ENCODE data around the gene FAM3B. TPM values are rescaled to one million over a fixed set of nuclear protein-coding genes. Genes with fewer than 3 reads are reported as not detected.
A peak's percentile ranks its signal among the peaks of the same experiment; 100 is the strongest.
"Not testable (repeated sequence)": the region's sequence is repeated elsewhere in the genome, so short reads cannot be mapped to it uniquely, and the experiment has no call there.

Gene FAM3B
- total RNA-seq, 1 experiment from 2014 or later: 0.71 TPM

DNA sequence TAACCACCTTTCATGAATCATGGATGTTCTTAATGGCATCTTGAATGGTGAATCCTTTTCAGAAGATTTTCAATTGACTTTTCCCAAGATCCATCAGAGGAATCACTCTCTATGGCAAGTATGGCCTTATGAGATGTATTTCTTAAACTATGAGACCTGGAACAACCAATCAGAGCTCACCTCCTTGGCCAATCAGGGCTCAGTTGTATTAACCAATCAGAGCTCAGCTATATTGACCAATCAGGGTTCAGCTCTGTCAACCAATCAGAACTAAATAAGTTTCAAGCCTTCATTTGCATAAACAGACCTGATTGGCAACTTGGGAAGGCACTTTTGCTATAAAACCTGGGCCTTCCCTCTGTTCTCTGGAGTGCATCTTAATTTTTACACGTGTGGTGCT, 13.6 kb upstream of the FAM3B start:
- CTCF ChIA-PET: no interaction called here
- TF ChIP-seq, protein P1, sequence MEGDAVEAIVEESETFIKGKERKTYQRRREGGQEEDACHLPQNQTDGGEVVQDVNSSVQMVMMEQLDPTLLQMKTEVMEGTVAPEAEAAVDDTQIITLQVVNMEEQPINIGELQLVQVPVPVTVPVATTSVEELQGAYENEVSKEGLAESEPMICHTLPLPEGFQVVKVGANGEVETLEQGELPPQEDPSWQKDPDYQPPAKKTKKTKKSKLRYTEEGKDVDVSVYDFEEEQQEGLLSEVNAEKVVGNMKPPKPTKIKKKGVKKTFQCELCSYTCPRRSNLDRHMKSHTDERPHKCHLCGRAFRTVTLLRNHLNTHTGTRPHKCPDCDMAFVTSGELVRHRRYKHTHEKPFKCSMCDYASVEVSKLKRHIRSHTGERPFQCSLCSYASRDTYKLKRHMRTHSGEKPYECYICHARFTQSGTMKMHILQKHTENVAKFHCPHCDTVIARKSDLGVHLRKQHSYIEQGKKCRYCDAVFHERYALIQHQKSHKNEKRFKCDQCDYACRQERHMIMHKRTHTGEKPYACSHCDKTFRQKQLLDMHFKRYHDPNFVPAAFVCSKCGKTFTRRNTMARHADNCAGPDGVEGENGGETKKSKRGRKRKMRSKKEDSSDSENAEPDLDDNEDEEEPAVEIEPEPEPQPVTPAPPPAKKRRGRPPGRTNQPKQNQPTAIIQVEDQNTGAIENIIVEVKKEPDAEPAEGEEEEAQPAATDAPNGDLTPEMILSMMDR (IDR thresholded peaks at IDR 0.05; ENCODE audit: unreplicated experiment): no peak
- Mint-ChIP-seq H3K4me3 (ENCODE audit: low read depth, unreplicated experiment) (no peak overlapping the region), H3K27me3 (ENCODE audit: unreplicated experiment) (peaks cover 36% of the 10 kb centered on the region), H3K9me3 (ENCODE audit: low read depth, unreplicated experiment) (no peaks in the 10 kb centered on the region), H3K27ac (ENCODE audit: unreplicated experiment) (no peak overlapping the region), H3K36me3 (ENCODE audit: insufficient read depth, unreplicated experiment) (no peaks in the 10 kb centered on the region), H3K4me1 (ENCODE audit: low read depth, unreplicated experiment) (no peaks in the 10 kb centered on the region)
- no peak for DNase-seq
- intact Hi-C loops (cut with micrococcal nuclease; ENCODE audit: unreplicated experiment): no loop called here
- BruUV-seq (replicated peaks): no TSS peak

DNA sequence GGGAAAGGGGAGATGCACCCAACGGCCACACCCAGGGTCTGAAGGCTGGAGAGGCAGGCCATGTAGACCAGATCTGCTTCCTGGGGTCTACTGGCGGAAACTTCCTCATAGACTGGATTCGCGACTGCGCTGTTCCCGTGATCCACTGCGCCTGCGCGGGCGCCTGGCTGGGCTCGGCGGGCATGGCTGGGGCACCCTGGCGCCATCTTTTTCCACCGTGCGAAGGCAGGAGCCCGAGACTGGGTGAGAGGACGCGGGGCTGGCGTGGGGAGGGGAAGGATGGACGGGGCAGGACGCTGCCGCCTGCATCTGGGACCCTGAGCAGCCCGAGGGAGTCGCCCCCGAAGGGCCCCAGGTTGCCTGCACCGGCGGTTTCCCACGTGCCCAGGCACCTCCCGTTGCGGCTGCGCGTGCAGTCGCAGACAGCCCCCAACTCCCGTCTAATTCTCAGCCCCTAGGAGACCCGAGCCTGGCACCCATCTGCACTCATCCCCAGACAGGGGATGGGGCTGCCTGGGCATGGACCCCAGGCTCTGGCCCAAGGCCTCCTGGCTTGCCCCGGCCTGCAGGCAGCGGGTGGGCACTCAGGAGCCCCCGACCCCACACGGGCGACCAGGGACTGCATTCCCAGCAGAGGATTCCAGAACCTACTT, 12.4 kb upstream of the FAM3B start:
- H3K4me3 Mint-ChIP-seq (ENCODE audit: low read depth, unreplicated experiment): no peak overlapping the region
- no peak for DNase-seq
- peaks cover 48% of the 10 kb centered on the region for H3K27me3 Mint-ChIP-seq (ENCODE audit: unreplicated experiment)
- intact Hi-C loops (cut with micrococcal nuclease; ENCODE audit: unreplicated experiment): no loop called here
- H3K27ac Mint-ChIP-seq (ENCODE audit: unreplicated experiment): no peak overlapping the region
- CTCF ChIA-PET: no interaction called here
- H3K4me1 Mint-ChIP-seq (ENCODE audit: low read depth, unreplicated experiment): no peaks in the 10 kb centered on the region
- BruUV-seq (replicated peaks): no TSS peak
- H3K36me3 Mint-ChIP-seq (ENCODE audit: insufficient read depth, unreplicated experiment): no peaks in the 10 kb centered on the region
- H3K9me3 Mint-ChIP-seq (ENCODE audit: low read depth, unreplicated experiment): no peaks in the 10 kb centered on the region
- TF ChIP-seq, protein P1 (IDR thresholded peaks at IDR 0.05; ENCODE audit: unreplicated experiment): no peak

DNA sequence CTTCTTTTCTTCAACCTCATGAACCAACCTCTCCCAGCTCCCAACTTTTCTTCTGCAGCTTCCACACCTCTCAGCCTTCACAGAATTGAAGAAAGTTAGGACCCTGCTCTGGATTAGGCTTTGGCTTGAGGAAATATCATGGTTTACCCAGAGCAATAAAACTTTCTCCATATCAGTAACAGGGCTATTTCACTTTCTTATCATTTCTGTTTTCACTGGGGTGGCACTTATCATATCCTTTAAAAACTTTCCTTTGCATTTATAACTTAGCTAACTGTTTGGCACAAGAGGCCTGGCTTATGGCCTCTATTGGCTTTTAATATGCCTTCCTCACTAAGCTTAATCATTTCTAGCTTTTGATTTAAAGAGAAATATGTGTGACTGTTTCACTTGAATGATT, 9.4 kb upstream of the FAM3B start:
- Mint-ChIP-seq H3K4me3 (ENCODE audit: low read depth, unreplicated experiment) (no peak overlapping the region), H3K9me3 (ENCODE audit: low read depth, unreplicated experiment) (no peaks in the 10 kb centered on the region), H3K4me1 (ENCODE audit: low read depth, unreplicated experiment) (no peaks in the 10 kb centered on the region), H3K27ac (ENCODE audit: unreplicated experiment) (no peak overlapping the region), H3K36me3 (ENCODE audit: insufficient read depth, unreplicated experiment) (no peaks in the 10 kb centered on the region), H3K27me3 (ENCODE audit: unreplicated experiment) (peaks cover 64% of the 10 kb centered on the region)
- no TSS peak for BruUV-seq (replicated peaks)
- no peak for DNase-seq
- CTCF ChIA-PET: no interaction called here
- intact Hi-C loops (cut with micrococcal nuclease; ENCODE audit: unreplicated experiment): no loop called here
- TF ChIP-seq, protein P1 (IDR thresholded peaks at IDR 0.05; ENCODE audit: unreplicated experiment): no peak

DNA sequence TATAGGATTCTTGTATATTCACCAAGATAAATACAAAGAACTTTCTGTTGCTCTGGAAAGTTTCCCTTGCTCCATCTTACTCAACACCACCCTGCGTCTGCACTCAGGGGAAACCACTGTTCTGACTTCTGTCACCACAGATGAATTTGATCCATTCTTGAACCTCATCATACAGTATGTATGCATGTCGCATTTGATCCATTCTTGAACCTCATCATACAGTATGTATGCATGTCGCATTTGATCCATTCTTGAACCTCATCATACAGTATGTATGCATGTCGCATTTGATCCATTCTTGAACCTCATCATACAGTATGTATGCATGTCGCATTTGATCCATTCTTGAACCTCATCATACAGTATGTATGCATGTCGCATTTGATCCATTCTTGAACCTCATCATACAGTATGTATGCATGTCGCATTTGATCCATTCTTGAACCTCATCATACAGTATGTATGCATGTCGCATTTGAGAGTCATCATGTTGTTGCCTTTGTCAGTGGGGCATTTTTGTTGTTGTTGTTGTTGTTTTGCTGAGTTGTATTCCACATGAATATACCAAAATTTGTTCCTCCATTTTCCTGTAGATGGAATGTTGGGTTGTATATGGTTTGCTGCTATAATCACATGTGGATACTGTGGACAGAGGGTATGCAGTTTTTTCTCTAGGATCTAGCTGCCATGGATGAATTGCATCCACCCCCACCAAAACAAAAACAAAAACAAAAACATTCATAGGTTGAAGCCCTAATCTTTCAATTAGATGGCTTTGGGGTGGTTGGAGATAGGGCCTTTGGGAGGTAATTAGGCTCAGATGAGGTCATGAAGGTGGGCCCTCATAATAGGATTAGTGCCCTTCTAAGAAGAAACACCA, 3.1 kb upstream of the FAM3B start:
- H3K4me1 Mint-ChIP-seq (ENCODE audit: low read depth, unreplicated experiment); DNase-seq; H3K36me3 Mint-ChIP-seq (ENCODE audit: insufficient read depth, unreplicated experiment); H3K9me3 Mint-ChIP-seq (ENCODE audit: low read depth, unreplicated experiment); CTCF ChIA-PET; H3K4me3 Mint-ChIP-seq (ENCODE audit: low read depth, unreplicated experiment); H3K27ac Mint-ChIP-seq (ENCODE audit: unreplicated experiment); BruUV-seq (replicated peaks); intact Hi-C loops (cut with micrococcal nuclease; ENCODE audit: unreplicated experiment): not testable (repeated sequence)
- peaks cover 52% of the 10 kb centered on the region for H3K27me3 Mint-ChIP-seq (ENCODE audit: unreplicated experiment)

DNA sequence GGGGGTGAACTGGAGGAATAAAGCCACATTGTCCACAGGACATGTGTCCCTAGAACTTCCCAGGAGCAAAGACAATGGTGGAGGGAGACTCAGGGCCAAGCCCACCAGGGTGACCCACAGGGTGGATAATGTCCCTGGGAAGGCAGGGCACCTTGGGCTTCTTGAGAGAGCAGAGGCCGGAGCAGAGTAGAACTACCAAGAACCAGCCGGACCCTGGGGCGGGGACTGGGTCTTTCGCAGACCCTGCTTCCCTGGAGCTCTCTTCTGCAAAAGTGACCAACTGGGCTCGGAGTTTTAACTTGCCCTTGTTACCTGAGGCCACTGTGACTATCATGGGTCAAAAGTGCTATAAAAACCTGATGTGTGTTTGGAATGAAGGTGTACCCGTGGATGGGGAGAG, 875 bp upstream of the FAM3B start:
- Mint-ChIP-seq H3K4me1 (ENCODE audit: low read depth, unreplicated experiment) (no peaks in the 10 kb centered on the region), H3K36me3 (ENCODE audit: insufficient read depth, unreplicated experiment) (peaks cover 5% of the 10 kb centered on the region), H3K4me3 (ENCODE audit: low read depth, unreplicated experiment) (peak overlapping the region; percentile 50), H3K9me3 (ENCODE audit: low read depth, unreplicated experiment) (no peaks in the 10 kb centered on the region), H3K27me3 (ENCODE audit: unreplicated experiment) (peaks cover 41% of the 10 kb centered on the region), H3K27ac (ENCODE audit: unreplicated experiment) (no peak overlapping the region)
- DNase-seq: no peak
- TF ChIP-seq, protein P1 (IDR thresholded peaks at IDR 0.05; ENCODE audit: unreplicated experiment): no peak
- no TSS peak for BruUV-seq (replicated peaks)
- intact Hi-C loops (cut with micrococcal nuclease; ENCODE audit: unreplicated experiment): no loop called here
- CTCF ChIA-PET: no interaction called here
